Effector CD4-positive, alpha-beta T cell (primary cell): ENCODE data around the gene CCSER2.
"Not testable (repeated sequence)": the region's sequence is repeated elsewhere in the genome, so short reads cannot be mapped to it uniquely, and the experiment has no call there.

Experiments used
- DNase-seq: peaks from one replicate; pipeline ENCODE4 v3.0.0-alpha.2; 2020

The CCSER2 gene

GRCh38 chr10:84456126-84456525 lies 127.7 kb downstream of the CCSER2 start:
- DNase-seq = no peak

GRCh38 chr10:84460520-84460919 lies 132.1 kb downstream of the CCSER2 start:
- no peak for DNase-seq

- DNase-seq = no peak
Measured at GRCh38 chr10:84469470-84469869, 141.1 kb downstream of the CCSER2 start.

GRCh38 chr10:84473136-84473535 lies 144.7 kb downstream of the CCSER2 start:
- no peak for DNase-seq

- no peak for DNase-seq
Measured at GRCh38 chr10:84477398-84478128, 149.2 kb downstream of the CCSER2 start.

GRCh38 chr10:84478151-84478550 lies 149.8 kb downstream of the CCSER2 start:
- DNase-seq = no peak

- DNase-seq = no peak
Measured at GRCh38 chr10:84478679-84479078, 150.3 kb downstream of the CCSER2 start.

- no peak for DNase-seq
Measured at GRCh38 chr10:84484541-84484940, 156.2 kb downstream of the CCSER2 start.

GRCh38 chr10:84493361-84493760 lies 165.0 kb downstream of the CCSER2 start:
- DNase-seq = no peak

GRCh38 chr10:84493951-84494848 lies 165.8 kb downstream of the CCSER2 start:
- DNase-seq = no peak

- no peak for DNase-seq
Measured at GRCh38 chr10:84494849-84495180, 166.4 kb downstream of the CCSER2 start.

GRCh38 chr10:84497978-84498377 lies 169.6 kb downstream of the CCSER2 start:
- DNase-seq = no peak

GRCh38 chr10:84499039-84499438 lies 170.7 kb downstream of the CCSER2 start:
- not testable (repeated sequence) for DNase-seq

GRCh38 chr10:84499846-84500245 lies 171.5 kb downstream of the CCSER2 start:
- DNase-seq = no peak

- DNase-seq = no peak
Measured at GRCh38 chr10:84510121-84510520, 181.7 kb downstream of the CCSER2 start.

- DNase-seq = no peak
Measured at GRCh38 chr10:84511106-84511505, 182.7 kb downstream of the CCSER2 start.

- no peak for DNase-seq
Measured at GRCh38 chr10:84511709-84512285, 183.4 kb downstream of the CCSER2 start.

- no peak for DNase-seq
Measured at GRCh38 chr10:84517554-84517953, 189.2 kb downstream of the CCSER2 start.

GRCh38 chr10:84519235-84519634 lies 190.8 kb downstream of the CCSER2 start:
- no peak for DNase-seq

- DNase-seq = no peak
Measured at GRCh38 chr10:84521013-84521412, 192.6 kb downstream of the CCSER2 start.

GRCh38 chr10:84521468-84521867 lies 193.1 kb downstream of the CCSER2 start:
- DNase-seq = no peak

GRCh38 chr10:84522612-84523462 lies 194.4 kb downstream of the CCSER2 start:
- DNase-seq = no peak

GRCh38 chr10:84523526-84523925 lies 195.1 kb downstream of the CCSER2 start:
- no peak for DNase-seq
